IMR-90 (cell line): ENCODE data around the gene MSANTD1. TPM values are rescaled to one million over a fixed set of nuclear protein-coding genes. Genes with fewer than 3 reads are reported as not detected.

Source experiments
- ATAC-seq: fragments of 200-7000 bp; cut with Tn5 transposase; 2 replicates; pipeline ENCODE4 v1.9.1; 2020; ENCODE audit warnings: low read depth, mild to moderate bottlenecking, moderate library complexity
- BruUV-seq: library from RNA; stranded (reverse); fragments of 400-500 nt; replicated peaks from 2 replicates; lab custom pipeline; 2021; lab: Mats Ljungman, UMichigan
- CTCF ChIA-PET: fragments of 300-600 bp; formaldehyde crosslinking; extraction: SDS; loops from one replicate; lab custom pipeline; 2021; ENCODE audit warnings: antibody characterized with exemption; lab: Yijun Ruan, JAX
- POLR2A ChIA-PET: fragments of 300-600 bp; sonication (Branson Sonifier 250); formaldehyde crosslinking; loops from one replicate; lab custom pipeline; 2022; ENCODE audit warnings: antibody characterized with exemption; ENCODE audit not compliant: unreplicated experiment; lab: Charles Lee
- DNase-seq: peaks from one replicate; pipeline ENCODE4 v3.0.0; 2013
- H2AFZ ChIP-seq: replicated peaks from 2 replicates; pipeline ENCODE3; 2013; ENCODE audit warnings: low read length, mild to moderate bottlenecking; ENCODE audit not compliant: poor library complexity
- H2AK5ac ChIP-seq: 2 replicates; pipeline ENCODE4 v1.6.1; 2013; ENCODE audit warnings: low read depth, low read length, inconsistent platforms
- H2AK9ac ChIP-seq: replicated peaks from 2 replicates; pipeline ENCODE3; 2013; ENCODE audit warnings: mild to moderate bottlenecking, low read depth, low read length, moderate library complexity; ENCODE audit not compliant: poor library complexity
- H2BK120ac ChIP-seq: 2 replicates; pipeline ENCODE4 v1.6.1; 2013; ENCODE audit warnings: low read depth, low read length, inconsistent platforms
- H2BK15ac ChIP-seq: 3 replicates; pipeline ENCODE4 v1.6.1; 2013; ENCODE audit warnings: low read depth, low read length, inconsistent platforms
- H2BK20ac ChIP-seq: 2 replicates; pipeline ENCODE4 v1.6.1; 2013; ENCODE audit warnings: low read depth, mild to moderate bottlenecking, inconsistent platforms, low read length, moderate library complexity
- H2BK5ac ChIP-seq: 2 replicates; pipeline ENCODE4 v1.6.1; 2013; ENCODE audit warnings: mild to moderate bottlenecking, low read depth, low read length, inconsistent platforms; ENCODE audit not compliant: poor library complexity, severe bottlenecking
- H3K14ac ChIP-seq: replicated peaks from 2 replicates; pipeline ENCODE4 v1.6.1; 2013; ENCODE audit warnings: low read depth, low read length, inconsistent platforms
- H3K18ac ChIP-seq: 2 replicates; pipeline ENCODE4 v1.6.1; 2013; ENCODE audit warnings: low read depth, low read length, control low read depth
- H3K23ac ChIP-seq: 2 replicates; pipeline ENCODE4 v1.6.1; 2013; ENCODE audit warnings: low read depth, low read length, inconsistent platforms
- H3K27ac ChIP-seq: 2 replicates; pipeline ENCODE4 v1.5.1; 2013; ENCODE audit warnings: mild to moderate bottlenecking, control low read depth, low read length; ENCODE audit not compliant: insufficient read depth
- H3K27me3 ChIP-seq: 2 replicates; pipeline ENCODE4 v1.6.1; 2013; ENCODE audit warnings: low read length; ENCODE audit not compliant: control insufficient read depth, insufficient read depth
- H3K36me3 ChIP-seq: 2 replicates; pipeline ENCODE4 v1.6.1; 2013; ENCODE audit warnings: low read length, mixed read lengths; ENCODE audit not compliant: control insufficient read depth, insufficient read depth
- H3K4ac ChIP-seq: 2 replicates; pipeline ENCODE4 v1.6.1; 2013; ENCODE audit warnings: low read depth, low read length, inconsistent platforms
- H3K4me1 ChIP-seq: 2 replicates; pipeline ENCODE4 v1.6.1; 2013; ENCODE audit warnings: low read length, mixed read lengths; ENCODE audit not compliant: control insufficient read depth, insufficient read depth
- H3K4me2 ChIP-seq: 2 replicates; pipeline ENCODE4 v1.6.1; 2013; ENCODE audit warnings: low read depth, mild to moderate bottlenecking, control low read depth, low read length, moderate library complexity
- H3K4me3 ChIP-seq: 2 replicates; pipeline ENCODE4 v1.5.1; 2013; ENCODE audit warnings: low read depth, mild to moderate bottlenecking, control low read depth, low read length, moderate library complexity; ENCODE audit not compliant: insufficient read depth
- H3K56ac ChIP-seq: 2 replicates; pipeline ENCODE4 v1.6.1; 2013; ENCODE audit warnings: low read length, inconsistent platforms; ENCODE audit not compliant: insufficient read depth; ENCODE audit errors: extremely low read depth
- H3K79me1 ChIP-seq, 2 experiments: 2 replicates each; pipeline ENCODE4 v1.6.1; 2013; ENCODE audit warnings: low read length in 2 of 2, inconsistent platforms in 1 of 2, low read depth in 1 of 2
- H3K9ac ChIP-seq: 2 replicates; pipeline ENCODE4 v1.6.1; 2013; ENCODE audit warnings: low read depth, low read length, control low read depth
- H3K9me1 ChIP-seq: 2 replicates; pipeline ENCODE4 v1.6.1; 2013; ENCODE audit warnings: low read length, inconsistent platforms; ENCODE audit not compliant: insufficient read depth
- H3K9me3 ChIP-seq: 2 replicates; pipeline ENCODE4 v1.6.1; 2013; ENCODE audit warnings: low read length; ENCODE audit not compliant: control insufficient read depth, insufficient read depth
- H4K20me1 ChIP-seq: 2 replicates; pipeline ENCODE4 v1.6.1; 2013; ENCODE audit warnings: low read length, inconsistent platforms; ENCODE audit not compliant: insufficient read depth
- H4K5ac ChIP-seq: 2 replicates; pipeline ENCODE4 v1.6.1; 2013; ENCODE audit warnings: mild to moderate bottlenecking, low read depth, low read length, control low read depth
- H4K8ac ChIP-seq, 2 experiments: 2 replicates each; pipeline ENCODE4 v1.6.1; 2013; ENCODE audit warnings: low read depth in 2 of 2, low read length in 2 of 2, control low read depth in 1 of 2, inconsistent platforms in 1 of 2
- H4K91ac ChIP-seq: 2 replicates; pipeline ENCODE4 v1.6.1; 2013; ENCODE audit warnings: low read depth, low read length, inconsistent platforms; ENCODE audit not compliant: insufficient read depth
- MXI1 ChIP-seq: IDR thresholded peaks from 2 replicates; pipeline ENCODE4 v1.6.1; 2012; ENCODE audit warnings: low read depth, mild to moderate bottlenecking, low read length, moderate library complexity, borderline replicate concordance
- whole genome bisulfite sequencing, 2 experiments: methylation state at CpG; one replicate each; pipeline versions ENCODE4 v1.1.5 to v1.1.7; 2013; ENCODE audit warnings: missing lambda C conversion rate in 2 of 2; ENCODE audit not compliant: insufficient read length in 1 of 2; ENCODE audit errors: extremely low coverage in 2 of 2; 5-methylcytosine and 5-hydroxymethylcytosine counted together
- dilution Hi-C: fragments of 300-500 bp; cut with HindIII; formaldehyde crosslinking; loops from one replicate; pipeline ENCODE4 v1.14.3; 2018; ENCODE audit warnings: low sequenced_read_pairs; ENCODE audit not compliant: unreplicated experiment
- in situ Hi-C: fragments of 300-500 bp; cut with MboI; formaldehyde crosslinking; loops from 3 replicates; pipeline ENCODE4 v1.14.3; 2019; ENCODE audit warnings: low sequenced_read_pairs, inconsistent platforms, mixed read lengths
- intact Hi-C: fragments of 100-400 bp; cut with micrococcal nuclease; formaldehyde crosslinking; loops from 2 replicates; pipeline ENCODE4 v1.10.0; 2022
- polyA plus RNA-seq, 3 experiments: library from polyadenylated mRNA; depleted of rRNA; stranded (reverse); fragments of >200 nt; gene quantifications; 2 replicates each; pipeline ENCODE4 v1.2.3, GENCODE V29; 2012; ENCODE audit warnings: low replicate concordance in 1 of 3
- total RNA-seq: library from RNA; depleted of rRNA; stranded (reverse); fragments of >200 nt; gene quantifications from 2 replicates; pipeline ENCODE4 v1.2.3, GENCODE V29; 2012
- TF ChIP-seq, protein P1 (sequence below): fragments of 150-350 bp; IDR thresholded peaks from 2 replicates; pipeline ENCODE4 v1.6.1; 2016; ENCODE audit warnings: low read depth, mild to moderate bottlenecking, low read length, moderate library complexity, borderline replicate concordance

Gene MSANTD1
- total and polyA plus RNA-seq, 2 of the 4 experiments (the other 2 are of a cell fraction): under 0.01 to 0.07 TPM

GRCh38 chr4:3218824-3219760, 29.9 kb upstream of the MSANTD1 start:
- H2AK9ac ChIP-seq: no peak overlapping the region
- H2BK5ac ChIP-seq: no peak overlapping the region
- H4K91ac ChIP-seq: no peak overlapping the region
- no peak overlapping the region for H3K27ac ChIP-seq
- no peak overlapping the region for H4K5ac ChIP-seq
- no peak overlapping the region for H3K14ac ChIP-seq
- 98% methylated on average over 9 of the region's 20 CpGs; no CpG with 5 or more reads in 1 of the 2 experiments for WGBS, 2 experiments
- no peak overlapping the region for H3K18ac ChIP-seq
- no peak overlapping the region for H2AK5ac ChIP-seq
- DNase-seq (no peak), ATAC-seq (no peak)
- no peaks in the 10 kb centered on the region for H3K79me1 ChIP-seq
- H3K4ac ChIP-seq: no peak overlapping the region
- in situ Hi-C loops (no loop called here), dilution Hi-C loops (no loop called here), intact Hi-C loops (no loop called here)
- H4K8ac ChIP-seq: no peak overlapping the region
- H3K4me2 ChIP-seq: no peak overlapping the region
- H2BK120ac ChIP-seq: no peak overlapping the region
- no peaks in the 10 kb centered on the region for H3K4me1 ChIP-seq
- no peak overlapping the region for H3K56ac ChIP-seq
- no peaks in the 10 kb centered on the region for H4K20me1 ChIP-seq
- BruUV-seq: no TSS peak
- no peak overlapping the region for H3K4me3 ChIP-seq
- H3K9me3 ChIP-seq: no peaks in the 10 kb centered on the region
- H2BK20ac ChIP-seq: no peak overlapping the region
- TF ChIP-seq, protein P1, sequence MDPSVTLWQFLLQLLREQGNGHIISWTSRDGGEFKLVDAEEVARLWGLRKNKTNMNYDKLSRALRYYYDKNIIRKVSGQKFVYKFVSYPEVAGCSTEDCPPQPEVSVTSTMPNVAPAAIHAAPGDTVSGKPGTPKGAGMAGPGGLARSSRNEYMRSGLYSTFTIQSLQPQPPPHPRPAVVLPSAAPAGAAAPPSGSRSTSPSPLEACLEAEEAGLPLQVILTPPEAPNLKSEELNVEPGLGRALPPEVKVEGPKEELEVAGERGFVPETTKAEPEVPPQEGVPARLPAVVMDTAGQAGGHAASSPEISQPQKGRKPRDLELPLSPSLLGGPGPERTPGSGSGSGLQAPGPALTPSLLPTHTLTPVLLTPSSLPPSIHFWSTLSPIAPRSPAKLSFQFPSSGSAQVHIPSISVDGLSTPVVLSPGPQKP: no peak
- TF ChIP-seq MXI1: no peak
- H3K9ac ChIP-seq: no peak overlapping the region
- H3K23ac ChIP-seq: no peak overlapping the region
- H3K9me1 ChIP-seq: no peaks in the 10 kb centered on the region
- CTCF ChIA-PET: interaction anchor here (1.0 kb wide), 1 partner anchor 112 kb away, joined by 3 read pairs; no protein-coding TSS in a partner anchor
- no peak overlapping the region for H2AFZ ChIP-seq
- H3K36me3 ChIP-seq: peaks cover 58% of the 10 kb centered on the region
- no peak overlapping the region for H2BK15ac ChIP-seq
- no peaks in the 10 kb centered on the region for H3K27me3 ChIP-seq
- POLR2A ChIA-PET: no interaction called here
